ENCODE results near the gene CDKAL1. TPM values are rescaled to one million over a fixed set of nuclear protein-coding genes. Genes with fewer than 3 reads are reported as not detected.

The CDKAL1 gene
- total RNA-seq, 2 experiments from 2014 or later: 22.6 to 22.7 TPM

DNA sequence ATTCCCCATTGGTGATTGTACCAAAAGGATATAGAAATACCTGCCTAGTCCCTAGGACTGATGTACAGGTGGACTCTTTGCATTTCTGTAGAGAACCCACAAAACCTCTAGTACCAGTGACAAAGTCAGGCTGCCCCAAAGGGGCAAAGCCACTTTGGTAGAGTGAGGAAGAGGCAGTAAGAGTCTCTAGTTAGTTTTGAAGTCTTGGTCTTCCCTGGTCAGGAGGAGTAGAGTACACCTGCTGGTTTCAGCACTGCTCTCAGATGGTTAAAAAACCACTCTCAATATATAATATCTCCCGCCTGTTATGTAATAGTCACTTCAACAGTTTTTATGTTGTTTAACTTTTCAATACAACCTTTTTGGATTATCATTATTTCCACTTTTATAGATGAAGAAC is 344.9 kb downstream of the CDKAL1 start:
- H3K36me3 Mint-ChIP-seq: peaks cover 63% of the 10 kb centered on the region
- H3K4me1 Mint-ChIP-seq: peaks cover 6% of the 10 kb centered on the region
- H3K27ac Mint-ChIP-seq: no peak overlapping the region
- no peaks in the 10 kb centered on the region for H3K27me3 Mint-ChIP-seq
- no peak for DNase-seq
- H3K4me3 Mint-ChIP-seq: no peak overlapping the region
- H3K9me3 Mint-ChIP-seq: peaks cover 22% of the 10 kb centered on the region

DNA sequence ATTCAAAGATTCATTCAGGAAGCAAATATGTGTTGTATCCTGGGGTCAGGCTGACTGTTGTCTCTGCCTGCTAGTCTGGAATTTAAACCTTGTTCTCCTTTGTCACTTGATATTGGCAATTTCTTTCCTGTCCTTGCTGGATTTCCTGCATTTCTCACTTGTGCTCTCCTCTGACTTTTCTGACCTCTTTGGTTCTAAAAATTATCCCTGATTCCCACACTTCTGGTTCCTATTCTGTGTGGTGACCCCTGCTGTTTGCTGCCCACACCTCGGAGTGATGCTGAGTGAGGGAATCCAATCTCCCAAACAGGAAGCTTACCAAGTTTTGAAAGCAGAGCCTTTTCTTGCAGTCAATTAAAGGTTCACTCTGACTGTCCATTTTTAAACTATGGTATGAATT is 345.3 kb downstream of the CDKAL1 start:
- H3K36me3 Mint-ChIP-seq: peaks cover 66% of the 10 kb centered on the region
- H3K27me3 Mint-ChIP-seq: no peaks in the 10 kb centered on the region
- H3K4me3 Mint-ChIP-seq: no peak overlapping the region
- no peak overlapping the region for H3K27ac Mint-ChIP-seq
- H3K4me1 Mint-ChIP-seq: peaks cover 6% of the 10 kb centered on the region
- DNase-seq: no peak
- peaks cover 26% of the 10 kb centered on the region for H3K9me3 Mint-ChIP-seq

GRCh38 chr6:20881365-20881764 is 347.1 kb downstream of the CDKAL1 start:
- Mint-ChIP-seq H3K27me3 (no peaks in the 10 kb centered on the region), H3K9me3 (peaks cover 40% of the 10 kb centered on the region), H3K4me3 (no peak overlapping the region), H3K27ac (no peak overlapping the region), H3K4me1 (peaks cover 6% of the 10 kb centered on the region), H3K36me3 (peaks cover 75% of the 10 kb centered on the region)
- DNase-seq: no peak

GRCh38 chr6:20882014-20882413 is 347.8 kb downstream of the CDKAL1 start:
- Mint-ChIP-seq H3K27me3 (no peaks in the 10 kb centered on the region), H3K36me3 (peaks cover 74% of the 10 kb centered on the region), H3K27ac (no peak overlapping the region), H3K9me3 (peaks cover 43% of the 10 kb centered on the region), H3K4me3 (no peak overlapping the region), H3K4me1 (peaks cover 6% of the 10 kb centered on the region)
- DNase-seq: no peak

GRCh38 chr6:20885076-20885475 is 350.8 kb downstream of the CDKAL1 start:
- H3K4me3 Mint-ChIP-seq: no peak overlapping the region
- DNase-seq: no peak
- no peaks in the 10 kb centered on the region for H3K27me3 Mint-ChIP-seq
- H3K4me1 Mint-ChIP-seq: no peaks in the 10 kb centered on the region
- H3K27ac Mint-ChIP-seq: no peak overlapping the region
- peaks cover 59% of the 10 kb centered on the region for H3K36me3 Mint-ChIP-seq
- peaks cover 52% of the 10 kb centered on the region for H3K9me3 Mint-ChIP-seq

- Mint-ChIP-seq H3K9me3 (peaks cover 18% of the 10 kb centered on the region), H3K4me3 (no peak overlapping the region), H3K27ac (no peak overlapping the region), H3K4me1 (no peaks in the 10 kb centered on the region), H3K27me3 (no peaks in the 10 kb centered on the region), H3K36me3 (peaks cover 32% of the 10 kb centered on the region)
- no peak for DNase-seq
Observed at GRCh38 chr6:20891161-20891560, 356.9 kb downstream of the CDKAL1 start.

DNA sequence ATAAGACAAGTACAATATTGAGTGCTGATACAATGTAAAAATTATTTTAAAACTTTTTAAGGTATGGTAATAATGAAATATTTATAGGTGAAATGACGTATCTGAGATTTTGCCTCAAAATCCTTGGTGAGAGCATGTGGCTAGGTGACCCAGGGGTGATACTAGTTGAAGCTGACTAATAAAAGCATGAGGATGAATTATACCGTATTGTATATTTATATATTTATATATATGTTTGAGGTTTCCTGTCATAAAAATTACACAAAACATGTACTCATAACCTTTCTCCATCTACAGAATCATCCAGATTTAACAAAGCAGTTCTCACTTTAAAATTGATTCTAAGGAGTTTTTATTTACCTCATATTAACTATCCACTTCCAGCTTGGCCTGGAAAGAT is 358.1 kb downstream of the CDKAL1 start:
- H3K27ac Mint-ChIP-seq: no peak overlapping the region
- no peak for DNase-seq
- H3K4me3 Mint-ChIP-seq: no peak overlapping the region
- peaks cover 11% of the 10 kb centered on the region for H3K9me3 Mint-ChIP-seq
- no peaks in the 10 kb centered on the region for H3K4me1 Mint-ChIP-seq
- peaks cover 32% of the 10 kb centered on the region for H3K36me3 Mint-ChIP-seq
- H3K27me3 Mint-ChIP-seq: no peaks in the 10 kb centered on the region

DNA sequence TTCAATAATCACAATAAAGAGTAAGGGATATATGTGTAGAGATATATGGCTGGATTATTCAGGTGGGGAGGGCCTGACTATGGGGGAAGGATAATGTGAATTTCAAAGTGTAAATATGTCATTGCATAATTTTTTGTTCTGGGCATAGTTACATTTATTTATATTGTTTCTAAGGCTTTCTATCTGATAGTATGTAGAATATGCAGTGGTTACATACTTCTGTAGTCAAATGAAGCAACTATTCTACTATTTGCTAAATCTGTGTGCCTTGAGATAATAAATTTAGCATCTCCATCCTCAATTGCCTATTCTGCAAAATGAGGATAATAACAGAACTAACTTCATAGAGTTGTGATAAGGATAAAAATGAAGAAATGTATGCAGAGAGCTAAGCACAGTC is 359.2 kb downstream of the CDKAL1 start:
- Mint-ChIP-seq H3K4me1 (no peaks in the 10 kb centered on the region), H3K9me3 (peaks cover 6% of the 10 kb centered on the region), H3K4me3 (no peak overlapping the region), H3K36me3 (peaks cover 32% of the 10 kb centered on the region), H3K27ac (no peak overlapping the region), H3K27me3 (no peaks in the 10 kb centered on the region)
- DNase-seq: no peak

DNA sequence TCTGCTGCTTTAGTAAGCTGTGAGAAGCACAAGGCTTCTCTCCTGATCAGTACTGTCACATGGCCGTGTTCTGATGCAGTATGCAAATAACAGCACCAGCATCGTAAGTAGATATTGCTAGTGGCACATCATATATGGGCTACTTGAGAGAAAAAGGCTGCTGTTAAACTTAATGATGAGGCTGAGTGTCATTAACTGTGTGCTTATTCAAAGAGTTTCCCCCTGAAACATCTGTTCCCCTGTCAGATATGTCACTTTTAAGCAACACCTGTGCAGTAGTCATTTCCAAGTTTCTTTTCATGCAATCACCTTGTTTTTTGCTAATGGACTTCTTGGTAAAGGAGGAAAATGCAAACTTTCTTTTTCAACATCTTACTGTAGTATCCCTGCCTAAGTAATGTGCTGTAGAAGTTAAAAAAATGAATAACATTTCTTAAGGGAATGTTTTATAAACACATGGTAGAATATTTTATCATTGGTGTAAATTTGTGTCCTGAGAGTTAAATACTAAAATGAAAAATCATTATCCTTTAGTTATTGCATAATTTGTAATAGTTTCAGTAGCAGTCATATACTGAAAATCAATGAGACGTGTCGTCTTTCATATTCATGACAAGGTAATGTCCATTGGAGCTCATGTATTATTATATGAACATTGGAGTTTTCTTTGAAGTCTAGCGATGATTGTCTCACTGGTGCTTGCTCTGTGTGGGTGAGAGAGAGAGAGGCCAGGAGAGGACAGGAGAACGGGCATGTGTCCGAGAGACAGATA is 366.3 kb downstream of the CDKAL1 start:
- Mint-ChIP-seq H3K27me3 (no peaks in the 10 kb centered on the region), H3K4me3 (no peak overlapping the region), H3K4me1 (no peaks in the 10 kb centered on the region), H3K27ac (no peak overlapping the region), H3K36me3 (peaks cover 60% of the 10 kb centered on the region), H3K9me3 (peaks cover 12% of the 10 kb centered on the region)
- no peak for DNase-seq

DNA sequence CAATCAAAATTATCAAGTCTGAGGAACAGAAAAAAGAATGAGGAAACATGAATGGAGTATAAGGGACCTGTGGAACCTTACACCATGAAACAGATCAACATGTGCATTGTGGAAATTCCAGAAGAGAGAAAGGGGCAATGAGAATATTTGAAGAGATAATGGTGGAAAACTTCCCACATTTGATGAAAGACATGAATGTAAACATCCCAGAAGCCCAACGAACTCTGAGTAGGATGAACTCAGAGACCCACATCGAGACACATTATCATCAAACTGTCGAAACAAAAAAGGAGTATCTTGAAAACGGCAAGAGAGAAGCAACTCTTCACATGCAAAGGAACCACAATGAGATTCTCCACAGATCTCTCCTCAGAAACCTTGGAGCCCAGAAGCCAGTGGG is 371.1 kb downstream of the CDKAL1 start:
- Mint-ChIP-seq H3K27me3 (no peaks in the 10 kb centered on the region), H3K4me3 (no peak overlapping the region), H3K4me1 (no peaks in the 10 kb centered on the region), H3K36me3 (peaks cover 50% of the 10 kb centered on the region), H3K9me3 (peaks cover 20% of the 10 kb centered on the region), H3K27ac (no peak overlapping the region)
- DNase-seq: no peak

- H3K27me3 Mint-ChIP-seq: no peaks in the 10 kb centered on the region
- no peak for DNase-seq
- H3K4me1 Mint-ChIP-seq: no peaks in the 10 kb centered on the region
- no peak overlapping the region for H3K4me3 Mint-ChIP-seq
- peaks cover 48% of the 10 kb centered on the region for H3K36me3 Mint-ChIP-seq
- H3K9me3 Mint-ChIP-seq: peaks cover 23% of the 10 kb centered on the region
- no peak overlapping the region for H3K27ac Mint-ChIP-seq
Observed at GRCh38 chr6:20906945-20907344, 372.7 kb downstream of the CDKAL1 start.

DNA sequence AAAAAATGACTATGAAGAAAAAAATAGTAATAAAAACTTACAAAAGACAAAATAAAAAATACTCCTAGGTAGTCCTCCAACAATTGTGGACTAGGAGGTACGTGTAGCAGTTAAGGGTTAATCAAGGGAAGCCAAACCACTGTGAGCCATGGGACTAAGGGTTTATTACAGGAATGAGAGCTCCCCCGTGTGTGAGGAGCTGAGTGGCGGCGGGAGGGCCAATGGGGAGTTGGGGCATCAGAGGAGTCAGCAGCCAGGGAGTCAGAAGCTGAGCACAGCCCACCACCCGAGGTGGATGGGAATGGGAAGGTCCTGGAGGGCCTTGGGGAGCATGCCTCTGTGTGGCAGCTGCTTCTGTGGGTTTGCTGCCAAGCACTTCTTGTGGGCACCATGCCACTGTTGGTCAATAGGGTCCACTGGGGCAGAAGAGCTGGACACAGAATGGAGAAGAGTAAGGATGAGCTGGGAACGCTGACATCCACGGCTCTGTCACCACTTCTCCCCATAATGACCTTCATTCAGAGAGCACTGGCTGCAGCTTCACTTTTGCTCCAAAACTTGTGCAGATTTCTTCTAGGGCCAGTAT is 373.3 kb downstream of the CDKAL1 start:
- Mint-ChIP-seq H3K27me3 (no peaks in the 10 kb centered on the region), H3K9me3 (peaks cover 24% of the 10 kb centered on the region), H3K27ac (no peak overlapping the region), H3K4me1 (no peaks in the 10 kb centered on the region), H3K36me3 (peaks cover 48% of the 10 kb centered on the region), H3K4me3 (no peak overlapping the region)
- DNase-seq: no peak

GRCh38 chr6:20909621-20910020 is 375.4 kb downstream of the CDKAL1 start:
- DNase-seq: no peak
- peaks cover 29% of the 10 kb centered on the region for H3K9me3 Mint-ChIP-seq
- H3K36me3 Mint-ChIP-seq: peaks cover 40% of the 10 kb centered on the region
- no peaks in the 10 kb centered on the region for H3K4me1 Mint-ChIP-seq
- no peak overlapping the region for H3K4me3 Mint-ChIP-seq
- H3K27ac Mint-ChIP-seq: no peak overlapping the region
- H3K27me3 Mint-ChIP-seq: no peaks in the 10 kb centered on the region

- no peak overlapping the region for H3K27ac Mint-ChIP-seq
- no peaks in the 10 kb centered on the region for H3K4me1 Mint-ChIP-seq
- peaks cover 36% of the 10 kb centered on the region for H3K9me3 Mint-ChIP-seq
- H3K36me3 Mint-ChIP-seq: peaks cover 40% of the 10 kb centered on the region
- no peak overlapping the region for H3K4me3 Mint-ChIP-seq
- H3K27me3 Mint-ChIP-seq: no peaks in the 10 kb centered on the region
- DNase-seq: no peak
Observed at GRCh38 chr6:20911712-20912111, 377.5 kb downstream of the CDKAL1 start.

- H3K9me3 Mint-ChIP-seq: peaks cover 31% of the 10 kb centered on the region
- DNase-seq: no peak
- no peak overlapping the region for H3K27ac Mint-ChIP-seq
- no peak overlapping the region for H3K4me3 Mint-ChIP-seq
- no peaks in the 10 kb centered on the region for H3K27me3 Mint-ChIP-seq
- H3K4me1 Mint-ChIP-seq: peaks cover 13% of the 10 kb centered on the region
- peaks cover 40% of the 10 kb centered on the region for H3K36me3 Mint-ChIP-seq
Observed at GRCh38 chr6:20915156-20915555, 380.9 kb downstream of the CDKAL1 start.

GRCh38 chr6:20915626-20916025 is 381.4 kb downstream of the CDKAL1 start:
- Mint-ChIP-seq H3K9me3 (peaks cover 28% of the 10 kb centered on the region), H3K27me3 (no peaks in the 10 kb centered on the region), H3K36me3 (peaks cover 35% of the 10 kb centered on the region), H3K4me3 (no peak overlapping the region), H3K27ac (no peak overlapping the region), H3K4me1 (peaks cover 14% of the 10 kb centered on the region)
- DNase-seq: no peak

Data from activated naive CD8-positive, alpha-beta T cell treated with anti-CD3 and anti-CD28 coated beads for 36 hours (primary cell).